Measurements from ENCODE around the gene PPCS.

GRCh38 chr1:42484382-42484781, 28.0 kb downstream of the PPCS start:
- TF ChIP-seq, protein P1, sequence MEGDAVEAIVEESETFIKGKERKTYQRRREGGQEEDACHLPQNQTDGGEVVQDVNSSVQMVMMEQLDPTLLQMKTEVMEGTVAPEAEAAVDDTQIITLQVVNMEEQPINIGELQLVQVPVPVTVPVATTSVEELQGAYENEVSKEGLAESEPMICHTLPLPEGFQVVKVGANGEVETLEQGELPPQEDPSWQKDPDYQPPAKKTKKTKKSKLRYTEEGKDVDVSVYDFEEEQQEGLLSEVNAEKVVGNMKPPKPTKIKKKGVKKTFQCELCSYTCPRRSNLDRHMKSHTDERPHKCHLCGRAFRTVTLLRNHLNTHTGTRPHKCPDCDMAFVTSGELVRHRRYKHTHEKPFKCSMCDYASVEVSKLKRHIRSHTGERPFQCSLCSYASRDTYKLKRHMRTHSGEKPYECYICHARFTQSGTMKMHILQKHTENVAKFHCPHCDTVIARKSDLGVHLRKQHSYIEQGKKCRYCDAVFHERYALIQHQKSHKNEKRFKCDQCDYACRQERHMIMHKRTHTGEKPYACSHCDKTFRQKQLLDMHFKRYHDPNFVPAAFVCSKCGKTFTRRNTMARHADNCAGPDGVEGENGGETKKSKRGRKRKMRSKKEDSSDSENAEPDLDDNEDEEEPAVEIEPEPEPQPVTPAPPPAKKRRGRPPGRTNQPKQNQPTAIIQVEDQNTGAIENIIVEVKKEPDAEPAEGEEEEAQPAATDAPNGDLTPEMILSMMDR (IDR thresholded peaks at IDR 0.05): no peak
- TF ChIP-seq EZH2 (IDR thresholded peaks at IDR 0.05) (no peak), EZH2phosphoT487 (IDR thresholded peaks at IDR 0.05) (no peak)
